Keratinocyte (primary cell): ENCODE results near the gene HOXD8.

Experiments
- EZH2 ChIP-seq: IDR thresholded peaks from one replicate; pipeline ENCODE4 v1.6.1; 2012; ENCODE audit warnings: inconsistent platforms, mild to moderate bottlenecking, low read length, moderate library complexity
- TF ChIP-seq, protein P1 (sequence below), 3 experiments: IDR thresholded peaks in 1 of 3; conservative IDR thresholded peaks in 1 of 3; optimal IDR thresholded peaks in 1 of 3; 2 replicates in 2 of 3; 3 replicates in 1 of 3; pipeline versions ENCODE3 to v1.5.1; 2011; ENCODE audit warnings: low read length in 3 of 3, mild to moderate bottlenecking in 3 of 3, moderate library complexity in 2 of 3, control low read depth in 1 of 3, inconsistent platforms in 1 of 3; ENCODE audit not compliant: insufficient read depth in 2 of 3; ENCODE audit errors: extremely low read depth in 1 of 3

- TF ChIP-seq EZH2 = peak; percentile 64
- TF ChIP-seq, protein P1, sequence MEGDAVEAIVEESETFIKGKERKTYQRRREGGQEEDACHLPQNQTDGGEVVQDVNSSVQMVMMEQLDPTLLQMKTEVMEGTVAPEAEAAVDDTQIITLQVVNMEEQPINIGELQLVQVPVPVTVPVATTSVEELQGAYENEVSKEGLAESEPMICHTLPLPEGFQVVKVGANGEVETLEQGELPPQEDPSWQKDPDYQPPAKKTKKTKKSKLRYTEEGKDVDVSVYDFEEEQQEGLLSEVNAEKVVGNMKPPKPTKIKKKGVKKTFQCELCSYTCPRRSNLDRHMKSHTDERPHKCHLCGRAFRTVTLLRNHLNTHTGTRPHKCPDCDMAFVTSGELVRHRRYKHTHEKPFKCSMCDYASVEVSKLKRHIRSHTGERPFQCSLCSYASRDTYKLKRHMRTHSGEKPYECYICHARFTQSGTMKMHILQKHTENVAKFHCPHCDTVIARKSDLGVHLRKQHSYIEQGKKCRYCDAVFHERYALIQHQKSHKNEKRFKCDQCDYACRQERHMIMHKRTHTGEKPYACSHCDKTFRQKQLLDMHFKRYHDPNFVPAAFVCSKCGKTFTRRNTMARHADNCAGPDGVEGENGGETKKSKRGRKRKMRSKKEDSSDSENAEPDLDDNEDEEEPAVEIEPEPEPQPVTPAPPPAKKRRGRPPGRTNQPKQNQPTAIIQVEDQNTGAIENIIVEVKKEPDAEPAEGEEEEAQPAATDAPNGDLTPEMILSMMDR (optimal IDR thresholded peaks at IDR 0.05 in 1 of 3, IDR thresholded peaks at IDR 0.05 in 1 of 3, conservative IDR thresholded peaks at IDR 0.05 in 1 of 3; ENCODE audit: extremely low read depth in 1 of 3, insufficient read depth in 2 of 3, low read length in 3 of 3) = no peak
Measured at GRCh38 chr2:176172007-176172894, 42.7 kb downstream of the HOXD8 start.
